M059J (cell line): Measurements from ENCODE around the gene THSD4. TPM values are rescaled to one million over a fixed set of nuclear protein-coding genes. Genes with fewer than 3 reads are reported as not detected.

Experiments used
- DNase-seq: peaks from one replicate; pipeline ENCODE4 v3.0.0-alpha.2; 2012; ENCODE audit warnings: low read depth
- total RNA-seq: library from RNA; depleted of rRNA; stranded (reverse); fragments of >200 nt; shearing (Covaris generic); gene quantifications from 2 replicates; pipeline ENCODE4 v1.2.3, GENCODE V29; 2014

Gene THSD4
- total RNA-seq, 1 experiment from 2014 or later: 9.9 TPM

DNA sequence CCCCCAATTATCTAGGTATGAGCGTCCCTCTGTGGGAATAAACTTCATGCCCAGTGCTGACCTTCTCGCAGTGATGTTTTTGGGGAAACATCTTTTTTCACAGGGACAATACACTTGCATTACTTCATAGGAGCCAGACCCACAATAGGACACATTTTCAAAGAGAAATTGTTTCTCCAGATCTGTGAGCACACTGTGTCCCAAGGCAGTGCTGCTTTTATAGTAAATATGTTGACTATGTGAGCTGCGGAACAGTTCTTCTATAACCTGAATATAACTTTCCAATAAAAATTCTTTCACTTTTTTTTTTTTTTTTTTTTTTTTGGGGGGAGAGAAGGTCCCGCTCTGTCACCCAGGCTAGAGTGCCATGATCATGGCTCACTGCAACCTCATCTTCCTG is 17.4 kb upstream of the THSD4 start:
- DNase-seq: no peak

DNA sequence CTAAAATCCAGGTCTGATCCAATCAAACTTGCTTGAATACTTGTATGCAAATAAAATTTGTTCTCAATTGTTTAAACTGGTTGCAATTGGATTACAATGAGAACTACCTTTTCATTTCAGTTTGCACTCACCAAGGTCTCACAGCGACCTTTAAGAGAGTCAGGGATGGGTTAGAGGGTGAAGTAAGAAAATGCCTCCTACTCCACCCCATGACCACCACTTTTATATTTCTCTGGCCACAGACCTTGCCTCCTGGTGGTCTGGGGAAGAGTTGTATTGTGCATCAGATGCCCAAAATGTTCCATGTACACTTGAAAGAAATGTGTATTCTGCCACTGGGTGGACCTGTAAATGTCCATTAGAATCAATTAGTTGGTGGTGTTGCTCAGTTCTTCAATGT is 16.4 kb upstream of the THSD4 start:
- DNase-seq: no peak

DNA sequence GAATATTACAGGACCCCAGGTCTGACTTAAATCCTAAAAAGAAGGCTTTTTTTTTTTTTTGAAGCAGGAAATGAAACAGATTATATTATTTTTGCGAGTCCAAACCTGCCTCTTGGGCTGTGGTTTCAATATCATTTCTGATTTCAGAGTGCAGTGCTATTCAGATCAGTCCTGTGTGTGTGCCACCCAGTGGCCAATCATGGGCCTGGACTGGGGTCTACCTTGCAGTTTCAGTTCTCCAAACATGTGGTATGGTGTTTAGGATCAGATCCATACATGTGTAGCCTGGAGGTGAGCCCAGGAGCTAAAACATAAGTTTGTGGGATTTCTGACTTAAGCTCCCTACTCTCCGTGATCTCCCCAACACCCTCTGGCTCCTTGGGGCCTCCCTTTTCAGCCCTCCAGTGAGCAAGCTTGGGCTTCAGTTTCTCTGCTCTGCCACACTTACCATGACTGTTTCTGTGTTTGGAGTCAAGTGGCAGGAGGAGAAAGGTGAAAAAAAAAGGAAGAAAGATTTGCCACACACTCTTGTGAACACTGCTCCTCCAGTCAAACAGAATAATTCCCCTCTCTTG is 12.1 kb upstream of the THSD4 start:
- DNase-seq: peak; percentile 54

DNA sequence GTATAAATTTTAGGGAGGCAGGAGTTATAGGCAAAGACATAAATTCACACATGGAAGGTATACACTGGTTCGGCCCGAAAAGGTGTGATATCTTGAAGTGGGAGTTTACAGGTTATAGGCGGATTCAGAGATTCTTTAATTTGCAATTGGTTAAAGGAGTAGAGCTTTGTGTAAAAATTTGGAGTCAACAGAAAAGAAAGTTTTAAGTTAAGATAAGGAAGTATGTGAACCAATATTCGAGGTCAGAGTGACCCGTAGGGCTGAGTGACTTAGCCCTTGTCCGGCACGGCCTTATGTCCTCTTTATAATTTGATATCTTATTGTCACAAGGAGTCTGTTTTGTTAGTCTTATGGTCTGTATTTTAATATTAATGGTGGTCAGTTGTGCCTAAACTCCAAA is 10.6 kb upstream of the THSD4 start:
- no peak for DNase-seq

DNA sequence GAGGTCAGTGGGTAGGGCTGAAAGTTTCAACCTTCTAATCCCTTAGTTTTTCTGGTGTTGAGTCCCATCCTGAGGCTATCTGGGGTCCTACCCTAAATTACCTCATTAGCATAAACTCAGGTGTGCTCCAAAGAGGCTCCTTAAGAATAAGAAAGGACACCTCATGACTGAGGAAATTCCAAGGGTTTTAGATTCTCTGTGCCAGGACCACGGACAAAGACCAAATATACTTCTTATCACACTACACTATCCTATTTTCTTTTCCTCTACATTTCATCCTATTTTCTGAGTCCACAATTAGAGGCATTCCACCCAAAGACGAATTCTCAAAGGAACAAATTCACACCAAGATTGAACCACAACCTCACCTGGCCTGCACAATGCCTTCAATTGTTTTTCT is 9.8 kb upstream of the THSD4 start:
- DNase-seq: no peak

DNA sequence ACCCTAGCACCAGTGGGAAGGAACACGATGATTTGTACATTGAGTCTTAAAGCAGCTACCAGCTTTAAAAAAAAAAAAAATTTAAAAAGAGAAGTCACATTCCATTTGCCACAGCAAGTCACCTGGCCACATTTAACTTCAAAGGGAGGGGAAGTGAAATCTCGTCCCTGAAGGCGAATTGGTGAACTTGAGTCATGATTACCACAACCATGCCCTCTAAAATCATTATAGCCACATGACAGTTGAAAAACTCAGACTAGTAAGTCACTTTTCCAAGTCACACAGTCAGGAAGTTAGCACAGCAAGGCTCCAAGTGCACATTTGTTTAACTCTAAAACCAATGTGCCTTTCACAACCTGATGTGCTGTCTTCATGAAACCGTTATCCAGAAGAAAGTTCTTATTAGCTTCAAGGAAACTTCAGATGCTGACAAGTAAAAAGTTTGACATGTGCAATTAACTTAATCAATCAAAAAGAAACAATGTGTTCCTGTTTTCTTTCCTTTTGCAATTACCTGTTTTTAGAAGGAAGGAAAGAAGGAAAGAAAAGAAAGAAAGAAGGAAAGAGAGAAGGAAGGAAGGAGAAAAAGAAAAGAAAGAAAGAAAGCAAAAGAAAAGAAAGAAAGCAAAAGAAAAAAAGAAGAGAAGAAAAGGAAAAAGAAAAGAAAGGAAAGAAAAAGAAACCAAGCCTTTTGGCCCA is 8.3 kb upstream of the THSD4 start:
- DNase-seq: peak; percentile 82

DNA sequence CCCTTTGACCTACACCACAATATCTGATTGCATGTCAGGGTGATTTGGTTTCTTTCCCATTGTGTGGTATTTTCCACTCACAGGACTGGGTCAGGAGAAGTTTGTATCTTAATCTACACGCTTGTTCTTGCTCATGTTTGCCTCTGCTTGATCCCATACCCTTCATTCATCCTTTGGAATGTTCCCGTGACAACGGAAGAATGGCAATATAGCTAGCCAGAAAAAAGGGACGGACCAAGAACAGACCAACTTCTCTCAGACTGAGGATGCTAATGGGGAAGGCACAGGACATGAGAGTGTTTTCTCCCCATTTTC is 7.8 kb upstream of the THSD4 start:
- peak; percentile 23 for DNase-seq

DNA sequence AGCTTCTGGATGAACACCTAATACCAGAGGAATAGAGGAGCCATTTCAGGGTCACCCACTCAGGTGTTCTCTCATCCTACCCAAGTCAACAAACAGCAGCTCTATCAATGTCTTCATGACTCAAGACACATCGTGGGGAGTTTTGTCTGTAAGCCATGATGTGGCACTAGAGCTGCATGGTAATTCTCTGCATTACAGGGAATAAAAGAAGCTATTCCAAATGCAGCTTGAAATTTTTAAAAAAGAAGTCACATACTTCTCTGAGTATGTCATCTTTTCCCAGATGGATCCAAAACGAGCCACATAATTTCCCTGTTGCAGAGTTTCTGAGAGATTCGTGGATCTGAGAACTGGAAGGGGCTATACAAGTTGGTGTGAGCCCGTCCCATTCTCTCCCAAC is 6.1 kb upstream of the THSD4 start:
- peak; percentile 59 for DNase-seq

DNA sequence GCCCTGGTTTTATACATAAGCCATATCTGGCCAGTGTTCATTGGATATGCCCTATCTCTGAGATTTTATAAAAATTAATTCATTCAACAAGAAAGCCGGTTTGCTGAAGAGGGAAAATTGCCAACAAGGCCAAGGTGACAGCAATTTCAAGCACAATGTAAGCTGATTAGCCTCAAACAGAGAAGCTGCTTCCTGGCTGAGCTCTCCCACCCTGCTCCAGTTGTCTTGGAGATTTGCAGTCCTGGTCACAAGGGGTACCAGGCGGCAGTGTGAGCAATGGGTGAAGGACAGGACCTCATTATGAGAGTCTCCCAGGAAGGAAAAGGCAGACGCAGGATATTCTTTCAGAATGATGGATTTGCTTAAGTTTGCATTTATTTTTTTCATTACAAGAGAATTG is 5.4 kb upstream of the THSD4 start:
- no peak for DNase-seq

DNA sequence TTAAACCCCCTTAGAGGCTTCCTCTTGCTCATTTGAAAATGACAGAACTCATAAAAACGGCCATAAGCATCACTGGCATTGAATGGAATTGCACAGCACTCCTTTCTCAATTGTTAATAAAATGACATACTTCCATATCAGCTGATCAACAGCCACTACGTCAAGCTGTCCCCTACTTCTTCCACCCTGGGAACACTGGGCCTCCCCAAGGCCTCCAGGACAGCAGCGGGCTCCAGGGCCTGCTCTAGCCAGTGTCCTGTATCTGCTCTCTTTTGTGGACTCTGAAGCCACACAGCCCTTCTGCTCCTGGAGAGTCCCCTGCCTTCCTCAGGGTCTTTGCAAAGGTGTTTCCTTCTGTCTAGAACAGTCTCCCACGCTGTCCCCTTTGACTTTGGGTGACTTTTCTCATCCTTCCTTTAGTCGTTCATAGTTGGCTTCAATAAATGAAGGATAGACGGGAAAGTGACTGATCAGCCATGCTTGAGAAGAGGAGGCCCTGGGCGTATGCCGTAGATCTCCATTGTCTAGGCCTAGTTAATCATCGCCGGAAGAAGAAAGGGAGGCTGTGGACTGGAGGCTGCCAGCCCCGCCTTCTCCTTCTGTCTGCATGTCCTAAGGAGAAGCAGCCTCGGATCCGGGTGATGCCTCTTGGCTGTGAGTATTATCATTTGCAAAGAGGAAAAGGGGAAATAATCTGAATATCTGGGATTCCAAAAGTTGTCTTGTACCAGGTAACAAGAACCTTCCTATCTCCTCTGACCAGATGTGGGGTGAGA is 4.7 kb upstream of the THSD4 start:
- no peak for DNase-seq

DNA sequence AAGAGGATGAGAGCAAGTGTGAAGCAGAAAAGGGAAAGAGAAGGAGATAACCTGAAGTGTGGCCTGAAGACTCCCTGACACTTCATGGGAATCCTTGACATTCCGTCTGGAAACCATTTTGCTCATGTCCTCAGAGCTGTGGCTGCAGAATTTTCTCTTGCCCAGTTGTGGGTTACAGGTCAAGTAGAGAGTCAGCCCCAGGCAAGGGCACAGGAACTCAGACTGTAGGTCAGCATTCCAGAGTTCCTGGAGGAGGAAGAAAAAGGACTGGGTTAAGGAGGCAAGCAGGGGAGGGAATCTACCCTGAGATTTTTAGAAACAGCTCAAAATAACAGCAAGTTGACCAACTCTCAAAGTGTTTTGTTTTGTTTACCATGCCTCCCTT is 4.1 kb upstream of the THSD4 start:
- peak; percentile 78 for DNase-seq

DNA sequence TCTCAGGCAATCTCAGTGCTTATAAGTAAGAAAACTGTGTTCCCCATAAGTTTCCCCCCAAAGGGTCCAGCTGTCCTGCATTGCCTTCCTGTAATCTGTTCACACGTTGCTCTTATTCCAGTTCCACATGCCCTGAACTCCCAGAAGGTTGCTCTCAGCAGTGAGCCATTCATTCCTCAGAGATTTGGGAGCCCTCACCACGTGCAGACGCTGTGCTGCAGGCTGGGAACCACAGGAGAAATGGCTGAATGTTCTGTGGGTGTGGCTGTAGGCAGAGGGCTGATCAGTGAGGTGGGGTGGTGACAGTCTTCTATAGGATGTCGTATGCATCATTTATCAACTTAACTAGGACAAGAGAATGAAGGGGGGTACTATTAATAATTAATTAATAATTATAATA is 3.3 kb upstream of the THSD4 start:
- DNase-seq: no peak

DNA sequence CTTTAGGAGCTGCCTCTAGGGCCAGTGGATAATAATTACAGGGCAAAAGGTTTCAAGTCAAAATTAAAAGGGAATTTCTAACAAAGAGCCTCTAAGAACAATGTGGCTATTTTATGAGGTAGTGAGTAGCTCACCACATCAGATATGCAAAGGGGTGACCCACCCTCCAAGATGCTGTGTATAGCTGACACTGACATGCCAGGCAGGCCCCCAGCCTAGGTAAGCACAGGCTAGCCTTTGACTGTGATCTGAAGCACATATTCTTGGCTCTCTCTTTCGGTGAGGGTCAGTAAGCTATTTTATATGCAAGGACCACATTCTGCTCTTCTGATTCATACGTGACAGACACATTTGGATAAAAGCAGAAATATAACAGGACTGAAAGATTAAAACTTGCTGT is 2.8 kb upstream of the THSD4 start:
- DNase-seq: peak; percentile 61

DNA sequence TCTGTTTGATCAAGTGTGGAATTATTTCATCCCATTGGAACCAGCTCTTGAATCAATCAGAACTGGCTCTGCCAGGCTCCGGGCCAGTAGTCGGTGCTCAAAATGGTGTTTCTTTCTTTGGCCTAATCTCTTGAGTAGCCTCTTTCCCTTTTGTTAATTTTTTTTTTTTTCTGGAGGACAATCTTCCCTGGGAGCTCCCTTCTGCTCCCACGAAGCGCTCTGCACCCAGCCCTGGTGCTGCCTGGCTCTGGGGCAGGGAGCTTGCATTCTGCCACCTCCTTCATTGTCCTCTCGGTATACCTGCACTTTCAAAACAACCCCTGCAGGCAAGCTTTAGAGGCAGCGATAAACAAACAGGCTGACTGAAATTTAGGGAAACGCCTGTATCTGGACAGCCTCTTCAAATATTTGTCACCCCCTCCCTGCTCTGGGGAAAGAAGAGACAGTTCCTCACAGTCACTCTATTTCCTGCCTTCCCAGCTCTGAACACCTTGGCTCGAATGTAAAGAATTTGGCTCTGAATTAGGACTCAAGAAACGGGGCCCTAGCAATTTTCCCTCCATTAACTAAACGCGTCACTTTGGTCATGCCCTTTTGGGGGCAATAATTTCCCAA is 1.1 kb upstream of the THSD4 start:
- DNase-seq: no peak

DNA sequence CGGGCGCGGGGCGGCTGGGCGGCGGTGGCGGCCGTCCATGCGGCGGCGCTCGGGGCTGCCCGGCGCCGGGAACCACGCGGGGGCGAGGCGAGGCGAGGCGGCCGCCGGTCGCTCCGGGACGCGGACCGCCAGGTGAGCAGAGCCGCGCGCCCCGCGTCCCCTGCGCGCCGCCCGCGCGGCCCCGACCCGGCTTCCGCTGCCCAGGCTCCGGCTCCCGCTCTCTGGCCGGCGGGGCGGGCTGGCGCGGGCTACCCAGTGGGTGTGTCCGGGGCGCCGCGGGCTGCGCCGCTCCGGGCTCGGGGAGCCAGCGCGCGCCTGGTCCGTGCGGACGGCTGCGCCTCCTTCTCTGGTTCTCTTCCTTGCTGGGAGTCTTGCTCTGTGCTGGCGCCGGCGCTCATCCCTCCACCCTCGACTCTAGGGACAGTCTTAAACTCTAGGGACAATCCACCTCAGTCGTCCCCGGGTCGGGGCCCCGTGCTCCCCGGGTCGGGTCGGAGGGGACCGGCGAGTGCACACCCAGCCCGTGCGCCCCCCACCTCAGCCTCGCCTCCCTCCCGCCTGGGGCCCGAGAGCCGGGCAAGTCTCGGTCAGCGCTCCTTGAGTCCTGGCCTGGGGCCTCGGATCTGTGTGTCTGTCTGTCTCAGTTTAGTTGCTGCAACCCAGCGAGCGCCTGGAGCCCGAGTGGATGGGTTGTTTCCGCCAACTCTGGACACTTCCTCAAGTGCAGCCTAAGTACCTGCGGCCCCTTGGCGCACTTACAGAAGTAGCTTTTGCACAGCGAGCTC is 488 bp downstream of the THSD4 start:
- DNase-seq: peak; percentile 64

DNA sequence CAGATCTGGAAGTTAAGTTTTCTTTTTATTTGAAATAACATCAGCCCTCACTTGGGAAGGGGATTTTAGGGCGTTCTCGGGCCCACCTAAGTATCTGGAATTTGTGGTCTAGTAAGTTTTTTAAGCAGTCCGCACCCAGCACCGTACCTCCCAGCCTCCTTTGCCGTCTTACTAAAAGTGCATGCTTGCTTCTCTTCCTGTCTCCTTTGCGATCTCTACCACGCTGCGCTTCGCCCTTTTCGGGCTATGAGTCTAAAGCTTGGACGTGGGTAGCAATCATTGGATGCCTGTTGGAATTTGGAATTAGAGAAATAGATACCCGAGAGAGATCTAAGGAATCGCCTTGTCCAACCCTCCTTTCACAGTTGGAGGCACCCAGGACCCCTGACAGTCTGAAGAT is 1.1 kb downstream of the THSD4 start:
- no peak for DNase-seq

DNA sequence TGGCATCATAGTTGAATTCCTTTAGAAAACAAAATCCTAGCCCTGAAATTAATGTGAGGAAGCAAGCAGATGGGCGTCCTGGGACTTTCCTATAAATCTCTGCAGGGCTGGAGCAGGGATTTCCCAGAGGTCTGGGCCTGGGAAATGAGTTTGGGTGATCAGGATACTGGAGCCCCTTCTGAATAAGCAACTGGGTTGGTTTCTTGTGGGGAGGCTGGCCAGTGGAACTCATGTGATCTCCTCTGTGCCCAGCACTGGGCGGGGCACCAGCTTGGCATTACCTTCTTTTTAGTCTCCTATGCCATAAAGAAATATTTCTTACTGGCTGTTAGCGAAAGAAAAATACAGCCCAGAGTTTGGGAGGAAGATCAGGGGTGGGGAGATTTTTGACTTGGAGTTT is 1.7 kb downstream of the THSD4 start:
- DNase-seq: no peak

DNA sequence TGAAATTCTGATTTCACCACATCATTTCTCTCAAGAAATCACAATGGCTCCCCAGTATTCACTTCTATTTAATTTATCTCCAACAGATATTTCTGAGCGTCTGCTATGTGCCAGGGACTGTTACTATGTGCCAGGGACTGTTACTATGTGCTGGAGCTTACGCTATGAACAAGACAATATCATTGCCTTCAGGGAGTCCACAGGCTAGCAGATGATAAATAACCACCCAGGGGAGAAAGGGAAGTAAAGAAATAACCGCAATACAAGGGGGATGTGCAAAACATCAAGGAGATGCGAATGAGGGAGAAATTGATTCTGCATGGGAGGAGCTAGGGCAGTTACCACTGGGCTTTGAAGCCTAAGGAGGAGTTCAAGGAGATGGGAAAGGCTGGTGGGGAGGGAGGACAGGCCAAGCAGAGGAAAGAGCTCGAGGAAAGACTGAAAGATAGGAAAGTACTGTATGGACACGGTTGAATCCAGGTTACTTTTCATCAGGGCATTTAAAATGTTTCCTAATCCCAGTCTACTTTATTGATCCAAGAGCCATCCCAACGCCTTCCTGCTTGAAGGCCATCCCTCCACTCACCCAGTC is 2.5 kb downstream of the THSD4 start:
- no peak for DNase-seq

DNA sequence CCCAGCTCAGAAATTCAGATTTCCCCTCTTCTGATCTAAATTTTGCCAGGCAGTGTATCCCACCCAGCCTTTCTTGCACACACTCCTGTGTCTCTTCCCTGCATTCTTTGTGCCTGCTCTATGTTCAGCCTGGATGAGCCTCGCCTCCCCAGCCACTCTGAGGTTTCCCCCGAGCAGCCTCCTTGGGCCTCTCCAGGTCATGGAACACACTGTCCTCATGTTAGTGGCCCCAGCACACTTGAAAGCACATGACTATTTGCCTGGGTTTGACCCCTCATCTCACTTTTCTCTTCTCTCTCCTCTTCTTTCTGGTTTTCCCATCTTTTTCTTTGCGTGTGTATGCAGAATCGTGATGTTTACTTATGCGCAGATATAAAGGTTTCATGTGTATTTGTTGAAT is 3.1 kb downstream of the THSD4 start:
- DNase-seq: no peak

DNA sequence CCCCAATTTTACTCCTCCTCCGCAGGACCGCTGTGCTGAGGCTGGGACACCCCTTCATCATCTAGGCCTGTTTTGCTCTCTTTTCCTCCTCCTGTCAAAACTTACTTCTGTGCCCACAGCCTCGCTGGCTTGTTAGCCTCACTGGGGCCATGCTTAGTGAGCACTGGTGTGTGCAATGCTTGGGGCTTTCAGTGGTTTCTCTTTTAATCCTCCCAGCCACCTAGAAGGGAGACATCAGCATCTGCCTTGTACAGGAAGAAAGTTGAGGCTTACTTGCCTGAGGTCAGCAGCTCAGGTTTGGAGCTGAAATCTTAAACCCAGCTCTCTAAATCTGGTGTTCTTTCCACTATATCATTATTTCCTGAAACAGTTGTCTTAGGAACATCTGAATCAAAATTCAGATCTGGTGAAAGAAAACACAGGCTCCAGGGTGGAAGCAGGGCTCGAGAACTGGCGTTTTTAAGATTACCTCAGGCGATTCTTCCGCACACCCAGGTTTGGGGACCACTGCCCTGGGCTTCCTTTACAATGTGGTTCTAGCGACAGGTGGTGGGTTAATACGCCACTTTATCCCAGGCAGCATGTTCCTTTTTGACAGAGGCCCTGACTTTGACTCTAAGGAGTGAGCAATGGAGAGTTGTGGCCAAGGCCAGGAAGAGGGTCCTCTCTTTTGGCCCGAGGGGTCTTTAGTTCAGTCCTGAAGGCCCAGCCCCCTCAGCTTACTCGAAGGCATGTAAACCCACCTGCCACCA is 3.8 kb downstream of the THSD4 start:
- DNase-seq: no peak

DNA sequence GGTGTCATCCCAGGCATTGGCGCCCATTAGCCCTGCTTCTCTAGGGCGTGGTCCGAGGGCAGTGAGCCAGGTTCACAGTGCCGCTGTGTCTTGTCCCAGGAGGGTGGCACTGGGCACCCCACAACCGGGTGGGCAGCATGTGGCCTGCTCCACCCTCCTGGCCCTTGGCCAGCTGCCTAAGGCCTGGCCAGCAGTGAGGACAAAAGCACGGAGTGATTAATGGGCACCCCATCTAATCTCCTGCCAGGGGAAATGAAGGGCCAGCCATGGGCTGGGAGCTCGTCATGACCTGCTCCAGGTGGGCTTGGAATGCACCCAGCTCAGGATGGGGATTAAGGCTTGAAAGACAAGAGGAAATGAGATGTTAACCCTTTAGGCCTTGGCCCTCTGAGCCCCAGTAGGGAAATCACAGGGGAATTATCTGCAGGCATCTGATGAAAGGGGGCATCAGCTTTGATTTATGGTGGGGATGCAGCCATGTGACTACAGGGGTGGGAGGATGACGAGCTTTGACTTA is 5.2 kb downstream of the THSD4 start:
- no peak for DNase-seq
